ENCODE data around the gene SMARCD1. TPM values are rescaled to one million over a fixed set of nuclear protein-coding genes. Genes with fewer than 3 reads are reported as not detected.

The SMARCD1 gene
- total RNA-seq, 1 donor from 2014 or later: 71.5 TPM

GRCh38 chr12:50087995-50088394 lies 2.9 kb downstream of the SMARCD1 start:
- intact Hi-C loops (cut with micrococcal nuclease): loop anchor here (2.0 to 5.0 kb wide), 2 partner anchors 79 to 314 kb away; partner anchors contain the start of genes CERS5 and LARP4
- Mint-ChIP-seq H3K9me3 (no peaks in the 10 kb centered on the region), H3K4me1 (ENCODE audit: low read depth) (peaks cover 29% of the 10 kb centered on the region), H3K27me3 (ENCODE audit: low read depth) (no peaks in the 10 kb centered on the region), H3K4me3 (ENCODE audit: low read depth) (peak overlapping the region; percentile 27), H3K36me3 (ENCODE audit: low read depth) (peaks cover 51% of the 10 kb centered on the region), H3K27ac (no peak overlapping the region)
- no peak for DNase-seq (ENCODE audit: low spot score)

DNA sequence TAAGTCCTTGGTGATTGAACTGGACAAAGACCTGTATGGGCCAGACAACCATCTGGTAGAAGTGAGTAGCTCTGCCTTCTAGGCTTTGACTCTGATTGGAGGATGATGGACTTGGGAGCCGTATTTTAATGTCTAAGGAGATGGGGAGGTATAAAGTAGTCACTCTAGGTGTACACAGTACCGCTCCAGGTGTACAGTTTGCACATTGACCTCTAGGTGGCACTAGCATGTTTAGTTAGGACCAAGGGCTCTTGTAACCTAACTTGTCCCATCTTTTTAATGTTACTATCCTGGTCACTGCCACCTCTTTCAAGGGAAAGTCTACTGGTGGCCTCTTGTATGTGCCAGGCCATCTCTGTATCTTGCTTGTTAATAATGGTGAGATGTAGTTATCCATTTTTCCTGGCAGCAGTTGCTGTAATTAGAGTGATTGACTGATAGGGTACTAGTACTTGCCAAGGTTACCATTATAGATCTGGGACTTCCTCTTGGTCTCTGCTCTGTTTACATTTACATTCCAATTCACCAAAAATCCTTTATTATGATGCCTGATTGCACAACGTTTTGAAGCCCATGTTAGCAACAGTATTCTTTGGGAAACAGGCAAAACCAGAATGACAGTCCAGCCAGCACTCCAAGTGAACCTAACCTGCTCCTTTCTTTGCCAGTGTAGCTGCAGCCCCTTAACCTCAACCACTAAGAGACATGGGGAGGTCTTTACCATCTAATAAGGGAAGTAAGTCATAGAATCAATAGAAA lies 3.6 kb downstream of the SMARCD1 start:
- Mint-ChIP-seq H3K36me3 (ENCODE audit: low read depth) (peaks cover 55% of the 10 kb centered on the region), H3K27ac (peak overlapping the region; percentile 2), H3K4me1 (ENCODE audit: low read depth) (peaks cover 26% of the 10 kb centered on the region), H3K9me3 (no peaks in the 10 kb centered on the region), H3K4me3 (ENCODE audit: low read depth) (no peak overlapping the region), H3K27me3 (ENCODE audit: low read depth) (no peaks in the 10 kb centered on the region)
- peak; percentile 43 for DNase-seq (ENCODE audit: low spot score)
- intact Hi-C loops (cut with micrococcal nuclease): loop anchor here (2.0 to 5.0 kb wide), 2 partner anchors 78 to 314 kb away; partner anchors contain the start of genes CERS5 and LARP4

DNA sequence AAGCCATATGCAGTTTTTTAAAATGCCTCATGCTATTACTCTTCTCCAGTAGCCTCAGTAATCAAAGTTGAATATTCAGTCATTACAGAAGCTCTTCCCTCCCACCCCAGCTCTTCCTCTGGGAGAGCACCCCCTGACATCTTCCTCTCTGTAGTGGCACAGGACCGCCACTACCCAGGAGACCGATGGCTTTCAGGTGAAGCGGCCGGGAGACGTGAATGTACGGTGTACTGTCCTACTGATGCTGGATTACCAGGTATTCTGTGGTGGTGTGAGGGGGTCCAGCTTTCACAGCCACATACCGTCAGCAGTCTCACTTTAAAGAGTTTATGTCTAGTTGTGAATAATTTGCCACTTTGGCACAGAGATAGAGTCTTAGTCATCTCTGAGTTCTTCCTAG lies 4.6 kb downstream of the SMARCD1 start:
- Mint-ChIP-seq H3K4me3 (ENCODE audit: low read depth) (no peak overlapping the region), H3K27me3 (ENCODE audit: low read depth) (no peaks in the 10 kb centered on the region), H3K4me1 (ENCODE audit: low read depth) (peaks cover 26% of the 10 kb centered on the region), H3K36me3 (ENCODE audit: low read depth) (peaks cover 64% of the 10 kb centered on the region), H3K27ac (no peak overlapping the region), H3K9me3 (no peaks in the 10 kb centered on the region)
- intact Hi-C loops (cut with micrococcal nuclease): loop anchor here (2.0 to 5.0 kb wide), 2 partner anchors 77 to 313 kb away; partner anchors contain the start of genes CERS5 and LARP4
- no peak for DNase-seq (ENCODE audit: low spot score)

- peaks cover 70% of the 10 kb centered on the region for H3K36me3 Mint-ChIP-seq (ENCODE audit: low read depth)
- H3K27me3 Mint-ChIP-seq (ENCODE audit: low read depth): no peaks in the 10 kb centered on the region
- H3K4me3 Mint-ChIP-seq (ENCODE audit: low read depth): no peak overlapping the region
- no peaks in the 10 kb centered on the region for H3K9me3 Mint-ChIP-seq
- H3K4me1 Mint-ChIP-seq (ENCODE audit: low read depth): peaks cover 26% of the 10 kb centered on the region
- intact Hi-C loops (cut with micrococcal nuclease): no loop called here
- no peak for DNase-seq (ENCODE audit: low spot score)
- H3K27ac Mint-ChIP-seq: no peak overlapping the region
Observed at GRCh38 chr12:50090391-50090790, 5.2 kb downstream of the SMARCD1 start.

DNA sequence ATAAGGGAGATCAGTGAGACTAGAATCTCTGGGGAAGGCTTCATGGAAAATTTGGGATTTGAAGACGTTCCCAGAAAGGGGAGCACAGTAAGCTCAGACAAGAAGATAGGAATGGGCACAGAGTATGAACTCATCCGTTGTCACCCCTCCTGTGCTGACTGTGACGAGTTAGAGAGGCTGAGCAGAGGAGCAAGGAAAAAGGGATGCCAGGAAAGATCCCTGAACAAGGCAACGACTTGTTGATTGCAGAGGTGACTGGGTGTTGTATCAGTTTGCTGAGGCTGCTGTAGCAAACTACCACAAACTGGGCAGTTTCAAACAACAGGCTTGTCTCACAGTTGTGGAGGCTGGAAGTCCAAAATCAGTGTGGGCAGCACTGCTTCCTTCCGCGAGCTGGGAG lies 12.8 kb downstream of the SMARCD1 start:
- Mint-ChIP-seq H3K36me3 (ENCODE audit: low read depth) (peaks cover 80% of the 10 kb centered on the region), H3K4me3 (ENCODE audit: low read depth) (no peak overlapping the region), H3K27ac (no peak overlapping the region), H3K4me1 (ENCODE audit: low read depth) (peaks cover 2% of the 10 kb centered on the region), H3K9me3 (no peaks in the 10 kb centered on the region), H3K27me3 (ENCODE audit: low read depth) (no peaks in the 10 kb centered on the region)
- DNase-seq (ENCODE audit: low spot score): no peak
- intact Hi-C loops (cut with micrococcal nuclease): no loop called here

GRCh38 chr12:50099302-50100008 lies 14.3 kb downstream of the SMARCD1 start:
- no peak for DNase-seq (ENCODE audit: low spot score)
- peaks cover 3% of the 10 kb centered on the region for H3K4me1 Mint-ChIP-seq (ENCODE audit: low read depth)
- no peak overlapping the region for H3K4me3 Mint-ChIP-seq (ENCODE audit: low read depth)
- no peaks in the 10 kb centered on the region for H3K9me3 Mint-ChIP-seq
- no peaks in the 10 kb centered on the region for H3K27me3 Mint-ChIP-seq (ENCODE audit: low read depth)
- peaks cover 70% of the 10 kb centered on the region for H3K36me3 Mint-ChIP-seq (ENCODE audit: low read depth)
- intact Hi-C loops (cut with micrococcal nuclease): no loop called here
- H3K27ac Mint-ChIP-seq: no peak overlapping the region

- Mint-ChIP-seq H3K27ac (no peak overlapping the region), H3K4me1 (ENCODE audit: low read depth) (peaks cover 3% of the 10 kb centered on the region), H3K36me3 (ENCODE audit: low read depth) (peaks cover 59% of the 10 kb centered on the region), H3K27me3 (ENCODE audit: low read depth) (no peaks in the 10 kb centered on the region), H3K4me3 (ENCODE audit: low read depth) (no peak overlapping the region), H3K9me3 (no peaks in the 10 kb centered on the region)
- DNase-seq (ENCODE audit: low spot score): no peak
- intact Hi-C loops (cut with micrococcal nuclease): no loop called here
Observed at GRCh38 chr12:50100561-50100960, 15.4 kb downstream of the SMARCD1 start.

GRCh38 chr12:50101663-50102062 lies 16.5 kb downstream of the SMARCD1 start:
- Mint-ChIP-seq H3K9me3 (no peaks in the 10 kb centered on the region), H3K27ac (no peak overlapping the region), H3K27me3 (ENCODE audit: low read depth) (no peaks in the 10 kb centered on the region), H3K36me3 (ENCODE audit: low read depth) (peaks cover 48% of the 10 kb centered on the region), H3K4me1 (ENCODE audit: low read depth) (peaks cover 3% of the 10 kb centered on the region), H3K4me3 (ENCODE audit: low read depth) (no peak overlapping the region)
- no peak for DNase-seq (ENCODE audit: low spot score)
- intact Hi-C loops (cut with micrococcal nuclease): no loop called here

- no peaks in the 10 kb centered on the region for H3K9me3 Mint-ChIP-seq
- no peak overlapping the region for H3K27ac Mint-ChIP-seq
- peaks cover 3% of the 10 kb centered on the region for H3K4me1 Mint-ChIP-seq (ENCODE audit: low read depth)
- intact Hi-C loops (cut with micrococcal nuclease): no loop called here
- no peaks in the 10 kb centered on the region for H3K27me3 Mint-ChIP-seq (ENCODE audit: low read depth)
- peaks cover 44% of the 10 kb centered on the region for H3K36me3 Mint-ChIP-seq (ENCODE audit: low read depth)
- DNase-seq (ENCODE audit: low spot score): no peak
- no peak overlapping the region for H3K4me3 Mint-ChIP-seq (ENCODE audit: low read depth)
Observed at GRCh38 chr12:50102131-50102531, 17.0 kb downstream of the SMARCD1 start.

DNA sequence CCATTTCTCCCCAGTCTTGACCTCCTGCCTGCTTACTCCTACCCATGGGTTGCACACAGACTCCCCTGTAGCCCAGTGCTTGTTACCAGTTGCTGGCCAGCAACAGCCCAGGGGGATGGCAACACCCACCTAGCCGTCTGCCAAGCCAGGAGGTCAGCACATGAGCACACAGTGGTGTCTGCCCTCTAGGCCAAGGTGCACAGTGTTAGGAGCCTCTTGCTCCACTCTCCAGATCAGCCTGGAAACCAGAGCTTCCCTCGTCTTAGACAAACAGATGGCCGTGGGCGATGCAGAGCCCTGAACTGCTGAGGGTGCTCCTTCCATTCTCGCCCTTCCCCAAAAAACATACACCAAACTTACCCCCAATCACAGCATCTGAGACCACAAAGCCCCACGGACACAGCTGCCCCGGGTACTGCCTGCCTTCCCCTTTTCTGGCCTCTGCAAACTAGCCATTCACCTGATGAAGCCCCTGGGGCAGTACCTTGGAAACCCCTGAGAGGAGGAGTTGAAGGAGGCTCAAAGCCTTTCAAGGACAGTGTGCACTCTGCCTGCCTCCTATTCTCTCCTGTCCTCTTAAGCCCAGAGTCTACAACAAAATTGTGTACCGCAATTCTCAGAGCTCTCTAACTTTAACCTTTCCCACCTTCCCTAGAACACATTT lies 17.6 kb downstream of the SMARCD1 start:
- Mint-ChIP-seq H3K27me3 (ENCODE audit: low read depth) (no peaks in the 10 kb centered on the region), H3K36me3 (ENCODE audit: low read depth) (peaks cover 37% of the 10 kb centered on the region), H3K4me1 (ENCODE audit: low read depth) (peaks cover 3% of the 10 kb centered on the region), H3K4me3 (ENCODE audit: low read depth) (no peak overlapping the region), H3K9me3 (no peaks in the 10 kb centered on the region), H3K27ac (no peak overlapping the region)
- intact Hi-C loops (cut with micrococcal nuclease): no loop called here
- no peak for DNase-seq (ENCODE audit: low spot score)

GRCh38 chr12:50103351-50103750 lies 18.2 kb downstream of the SMARCD1 start:
- peaks cover 4% of the 10 kb centered on the region for H3K4me1 Mint-ChIP-seq (ENCODE audit: low read depth)

DNA sequence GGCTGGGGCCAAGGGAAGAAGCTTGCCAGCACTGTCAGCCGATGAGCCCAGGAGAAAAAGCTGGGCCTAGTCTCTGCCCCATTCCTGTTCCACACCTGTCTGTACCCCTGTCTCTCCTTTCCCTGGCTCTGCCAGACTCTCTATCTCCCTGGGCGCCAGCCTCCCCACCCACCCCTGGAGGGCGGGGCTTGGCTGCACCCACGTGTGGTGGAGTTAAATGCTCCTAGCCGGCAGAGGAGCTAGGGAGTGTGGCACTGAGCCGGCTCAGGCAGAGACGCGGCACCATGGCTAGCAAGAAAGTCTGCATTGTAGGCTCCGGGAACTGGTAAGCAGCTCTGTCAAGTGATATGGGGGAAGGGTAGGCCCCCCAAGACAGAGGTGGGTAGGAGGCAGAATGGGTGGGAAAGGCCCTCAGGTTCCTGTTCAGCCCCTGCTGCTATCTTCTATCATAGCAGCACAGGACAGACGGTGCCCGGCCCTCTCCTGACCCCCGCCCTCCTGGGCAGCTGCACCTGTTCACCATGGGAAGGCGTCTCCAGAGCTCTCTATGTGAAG lies 18.7 kb downstream of the SMARCD1 start, which contains the start of gene GPD1:
Gene GPD1 (plus strand): TSS at position 242 of the 555 bp plus-strand sequence. CDS start 43 bp downstream, at position 285.
- Mint-ChIP-seq H3K4me1 (ENCODE audit: low read depth) (peaks cover 5% of the 10 kb centered on the region), H3K4me3 (ENCODE audit: low read depth) (no peak within 1 kb of the TSS), H3K27me3 (ENCODE audit: low read depth) (no peaks in the 10 kb centered on the region), H3K36me3 (ENCODE audit: low read depth) (peaks cover 27% of the 10 kb centered on the region), H3K9me3 (no peaks in the 10 kb centered on the region), H3K27ac (no peak within 1 kb of the TSS)
- intact Hi-C loops (cut with micrococcal nuclease): no loop called here
- no peak for DNase-seq (ENCODE audit: low spot score)

More at GRCh38 chr12:50103351-50103750, 18.2 kb downstream of the SMARCD1 start:
- Mint-ChIP-seq H3K36me3 (ENCODE audit: low read depth) (peaks cover 32% of the 10 kb centered on the region), H3K27me3 (ENCODE audit: low read depth) (no peaks in the 10 kb centered on the region), H3K4me3 (ENCODE audit: low read depth) (no peak overlapping the region), H3K27ac (no peak overlapping the region), H3K9me3 (no peaks in the 10 kb centered on the region)
- DNase-seq (ENCODE audit: low spot score): no peak
- intact Hi-C loops (cut with micrococcal nuclease): no loop called here
